BE2C (cell line): ENCODE measurements around the gene TSPAN9.
A peak's percentile ranks its signal among the peaks of the same experiment; 100 is the strongest.

Experiments
- DNase-seq: peaks from one replicate; pipeline ENCODE4 v3.0.0-alpha.2; 2020
- H3K27me3 ChIP-seq: fragments of 250-450 bp; sonication (Bioruptor Pico); 2 replicates; pipeline ENCODE4 v1.5.1; 2020; ENCODE audit warnings: mild to moderate bottlenecking
- H3K36me3 ChIP-seq: fragments of 250-450 bp; sonication (Bioruptor Pico); 2 replicates; pipeline ENCODE4 v1.5.1; 2020; ENCODE audit warnings: mild to moderate bottlenecking
- H3K4me1 ChIP-seq: fragments of 250-450 bp; sonication (Bioruptor Pico); 2 replicates; pipeline ENCODE4 v1.5.1; 2020
- H3K4me3 ChIP-seq: 2 replicates; pipeline ENCODE4 v1.5.1; 2011; ENCODE audit warnings: low read depth, low read length
- H3K9me3 ChIP-seq: fragments of 250-450 bp; sonication (Bioruptor Pico); 2 replicates; pipeline ENCODE4 v1.5.1; 2020
- TF ChIP-seq, protein P1 (sequence below): IDR thresholded peaks from 2 replicates; pipeline ENCODE4 v1.5.1; 2012; ENCODE audit warnings: mild to moderate bottlenecking, low read depth, low read length

TSPAN9 gene

DNA sequence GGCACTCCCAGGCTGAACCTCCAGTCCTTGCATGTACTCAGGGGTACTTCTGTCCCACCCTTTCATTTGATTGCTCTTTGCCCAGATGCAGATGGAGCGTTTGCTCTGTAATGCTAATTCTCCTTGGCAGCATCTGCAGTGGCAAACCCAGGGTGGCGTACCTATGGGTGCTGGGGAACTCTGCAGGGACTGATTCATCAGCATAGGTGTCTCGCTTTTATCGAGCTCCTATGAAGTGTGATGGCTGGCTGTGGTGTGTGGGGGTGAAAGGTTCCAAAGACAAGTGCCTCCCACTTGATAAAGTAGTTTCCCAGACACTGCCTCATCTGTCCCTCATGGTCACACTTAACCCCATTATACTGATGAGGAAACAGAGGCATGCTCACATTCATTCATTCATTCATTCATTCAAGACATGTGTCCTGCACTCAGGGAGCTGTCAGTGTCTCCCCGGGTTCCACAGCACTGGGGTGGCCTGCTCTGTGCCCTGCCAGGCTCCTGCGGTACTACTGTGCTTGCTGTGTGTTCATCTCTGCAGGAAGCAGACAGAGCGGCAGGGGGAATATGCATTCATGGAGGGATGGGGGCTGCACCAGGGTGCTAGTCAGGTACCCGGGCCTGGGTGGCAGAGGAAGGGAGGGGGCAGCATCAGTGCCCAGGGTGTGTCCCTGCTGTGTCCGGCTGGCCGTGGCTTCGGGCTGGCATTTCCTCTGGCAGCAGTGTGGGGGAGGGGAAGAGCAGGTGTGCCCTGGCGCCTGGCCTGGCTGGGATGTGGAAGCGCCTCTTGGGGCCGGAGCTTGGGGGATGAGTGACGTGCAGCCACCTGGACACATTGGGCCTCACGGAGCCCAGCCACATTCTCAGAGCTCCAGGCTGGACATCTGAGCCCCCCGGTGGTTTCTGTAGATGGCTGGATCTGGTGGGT, 110.9 kb downstream of the TSPAN9 start:
- H3K36me3 ChIP-seq = no peaks in the 10 kb centered on the region
- no peak for DNase-seq
- no peaks in the 10 kb centered on the region for H3K9me3 ChIP-seq
- H3K27me3 ChIP-seq = no peaks in the 10 kb centered on the region
- H3K4me3 ChIP-seq = no peak overlapping the region
- TF ChIP-seq, protein P1, sequence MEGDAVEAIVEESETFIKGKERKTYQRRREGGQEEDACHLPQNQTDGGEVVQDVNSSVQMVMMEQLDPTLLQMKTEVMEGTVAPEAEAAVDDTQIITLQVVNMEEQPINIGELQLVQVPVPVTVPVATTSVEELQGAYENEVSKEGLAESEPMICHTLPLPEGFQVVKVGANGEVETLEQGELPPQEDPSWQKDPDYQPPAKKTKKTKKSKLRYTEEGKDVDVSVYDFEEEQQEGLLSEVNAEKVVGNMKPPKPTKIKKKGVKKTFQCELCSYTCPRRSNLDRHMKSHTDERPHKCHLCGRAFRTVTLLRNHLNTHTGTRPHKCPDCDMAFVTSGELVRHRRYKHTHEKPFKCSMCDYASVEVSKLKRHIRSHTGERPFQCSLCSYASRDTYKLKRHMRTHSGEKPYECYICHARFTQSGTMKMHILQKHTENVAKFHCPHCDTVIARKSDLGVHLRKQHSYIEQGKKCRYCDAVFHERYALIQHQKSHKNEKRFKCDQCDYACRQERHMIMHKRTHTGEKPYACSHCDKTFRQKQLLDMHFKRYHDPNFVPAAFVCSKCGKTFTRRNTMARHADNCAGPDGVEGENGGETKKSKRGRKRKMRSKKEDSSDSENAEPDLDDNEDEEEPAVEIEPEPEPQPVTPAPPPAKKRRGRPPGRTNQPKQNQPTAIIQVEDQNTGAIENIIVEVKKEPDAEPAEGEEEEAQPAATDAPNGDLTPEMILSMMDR = no peak
- peaks cover 12% of the 10 kb centered on the region for H3K4me1 ChIP-seq

DNA sequence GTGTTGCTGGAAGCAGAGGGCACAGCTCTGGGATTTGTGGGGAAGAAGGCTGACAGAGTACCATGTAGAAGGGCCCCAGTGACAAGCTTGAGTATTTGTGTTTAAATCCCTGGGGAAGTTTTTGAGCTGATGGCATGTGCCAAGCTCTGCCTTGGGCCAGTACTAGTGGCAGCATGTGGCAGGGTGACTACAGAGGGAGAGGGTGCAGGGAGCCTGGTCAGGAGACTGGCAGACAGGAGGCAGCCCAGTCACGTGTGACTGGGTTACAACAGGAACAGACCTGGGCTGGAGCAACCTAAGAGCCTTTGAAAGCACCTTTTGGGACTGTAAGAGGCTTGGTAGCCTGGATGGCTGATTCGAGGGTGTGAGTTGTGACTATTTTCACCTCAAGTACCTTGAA, 112.1 kb downstream of the TSPAN9 start:
- Histone ChIP-seq H3K36me3 (no peaks in the 10 kb centered on the region), H3K27me3 (no peaks in the 10 kb centered on the region), H3K4me3 (no peak overlapping the region), H3K4me1 (peaks cover 12% of the 10 kb centered on the region), H3K9me3 (no peaks in the 10 kb centered on the region)
- TF ChIP-seq, protein P1 = no peak
- DNase-seq = no peak

DNA sequence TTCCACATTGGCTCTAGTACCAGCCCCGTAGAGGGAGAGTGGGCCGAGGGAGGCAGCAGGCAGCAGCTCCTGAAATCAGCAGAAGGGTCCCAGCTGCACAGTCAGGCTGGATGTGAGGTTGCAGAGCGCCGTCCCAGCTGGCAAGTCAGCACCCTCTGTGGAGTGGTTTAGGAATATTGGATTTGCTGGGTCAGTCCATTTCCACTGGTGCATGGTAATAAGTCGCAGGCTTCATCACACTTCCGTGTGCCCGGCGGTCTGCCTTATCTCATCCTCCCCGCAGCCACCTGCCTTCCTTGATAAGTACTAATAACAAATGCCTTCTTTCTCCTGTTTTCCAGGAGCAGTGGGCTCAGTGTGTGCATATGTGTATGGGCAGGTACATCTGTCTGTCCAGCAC, 112.9 kb downstream of the TSPAN9 start:
- H3K9me3 ChIP-seq = no peaks in the 10 kb centered on the region
- H3K4me3 ChIP-seq = no peak overlapping the region
- peaks cover 12% of the 10 kb centered on the region for H3K4me1 ChIP-seq
- TF ChIP-seq, protein P1 = no peak
- H3K36me3 ChIP-seq = no peaks in the 10 kb centered on the region
- no peaks in the 10 kb centered on the region for H3K27me3 ChIP-seq
- peak; percentile 42 for DNase-seq

DNA sequence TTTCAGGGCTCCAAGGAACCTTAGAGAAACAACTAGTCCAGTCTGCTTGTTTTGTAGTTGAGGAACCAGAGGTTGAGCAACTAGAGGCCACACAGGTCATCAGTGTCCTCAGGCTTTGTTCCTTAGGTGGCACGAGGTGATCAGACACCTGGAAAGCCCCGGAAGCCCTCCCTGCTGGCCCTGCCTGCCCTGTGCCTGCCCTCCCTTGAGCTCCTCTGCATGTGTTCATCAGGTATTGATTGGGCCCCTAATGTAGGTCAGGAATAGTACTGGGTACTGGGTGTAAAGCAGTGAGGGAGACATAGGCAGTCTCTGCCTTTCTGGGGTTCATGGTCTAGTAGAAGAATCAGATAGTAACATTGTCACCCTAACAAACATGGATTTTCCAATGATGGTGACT, 114.3 kb downstream of the TSPAN9 start:
- Histone ChIP-seq H3K27me3 (no peaks in the 10 kb centered on the region), H3K4me1 (peaks cover 12% of the 10 kb centered on the region)

DNA sequence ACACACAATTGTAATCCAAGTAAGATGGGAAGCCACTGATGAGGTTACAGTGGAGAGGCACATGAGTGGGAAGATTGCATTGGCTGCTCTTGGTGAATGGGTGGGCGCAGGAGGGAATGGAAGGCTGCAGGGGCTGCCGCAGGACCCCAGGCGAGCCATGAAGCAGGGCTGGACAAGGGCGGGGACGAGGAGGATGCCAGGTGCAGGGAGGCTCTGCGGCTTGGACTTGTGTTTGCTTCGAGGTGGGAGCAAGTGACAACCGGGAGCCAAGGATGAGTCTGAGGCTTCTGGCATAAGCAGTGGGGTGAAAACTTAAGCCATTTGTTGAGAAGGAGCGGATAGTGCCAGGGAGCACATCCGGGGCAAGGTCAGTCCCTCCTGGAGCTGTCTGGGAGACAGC, 115.0 kb downstream of the TSPAN9 start:
- no peaks in the 10 kb centered on the region for H3K27me3 ChIP-seq
- peaks cover 12% of the 10 kb centered on the region for H3K4me1 ChIP-seq
- H3K4me3 ChIP-seq = no peak overlapping the region
- DNase-seq = no peak
- H3K36me3 ChIP-seq = no peaks in the 10 kb centered on the region
- H3K9me3 ChIP-seq = no peaks in the 10 kb centered on the region
- TF ChIP-seq, protein P1 = no peak

More for the DNA sequence above, 114.3 kb downstream of the TSPAN9 start:
- Histone ChIP-seq H3K4me3 (no peak overlapping the region), H3K36me3 (no peaks in the 10 kb centered on the region), H3K9me3 (no peaks in the 10 kb centered on the region)
- TF ChIP-seq, protein P1 = no peak
- no peak for DNase-seq

DNA sequence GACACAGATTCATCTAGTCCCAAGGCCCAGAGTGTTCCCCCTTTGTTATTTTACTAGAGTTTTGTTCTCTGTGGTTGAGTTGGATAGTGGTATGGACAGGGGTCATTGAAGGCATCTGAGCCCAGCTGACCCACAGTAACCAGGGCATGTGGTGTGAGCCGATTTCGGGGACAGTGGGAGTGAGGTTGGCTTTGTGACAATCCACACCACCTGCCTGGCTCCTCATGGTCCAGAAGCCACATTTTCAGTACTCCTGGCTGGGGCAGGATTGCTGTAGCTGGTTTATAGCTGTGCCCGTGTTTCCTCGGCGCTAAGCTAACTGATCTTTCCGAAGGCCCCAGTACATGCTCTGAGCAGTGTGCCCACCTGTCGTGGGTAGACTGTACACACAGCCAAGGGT, 116.0 kb downstream of the TSPAN9 start:
- Histone ChIP-seq H3K9me3 (no peaks in the 10 kb centered on the region), H3K27me3 (no peaks in the 10 kb centered on the region), H3K4me3 (no peak overlapping the region), H3K36me3 (no peaks in the 10 kb centered on the region), H3K4me1 (peaks cover 12% of the 10 kb centered on the region)
- no peak for DNase-seq
- TF ChIP-seq, protein P1 = no peak
